HTR-8/SVneo (cell line): Measurements from ENCODE around the gene PARL.

Experiments
- DNase-seq: peaks from one replicate; pipeline ENCODE4 v3.0.0; 2011; ENCODE audit warnings: low spot score, mixed read lengths; ENCODE audit not compliant: insufficient read length
- FAIRE-seq: peaks from 2 replicates; lab custom pipeline; 2011; peaks lifted over from hg19 to GRCh38; lab: Jason Lieb, UNC

PARL gene

GRCh38 chr3:183868796-183869195, 15.9 kb downstream of the PARL start:
- no peak for FAIRE-seq
- no peak for DNase-seq

DNA sequence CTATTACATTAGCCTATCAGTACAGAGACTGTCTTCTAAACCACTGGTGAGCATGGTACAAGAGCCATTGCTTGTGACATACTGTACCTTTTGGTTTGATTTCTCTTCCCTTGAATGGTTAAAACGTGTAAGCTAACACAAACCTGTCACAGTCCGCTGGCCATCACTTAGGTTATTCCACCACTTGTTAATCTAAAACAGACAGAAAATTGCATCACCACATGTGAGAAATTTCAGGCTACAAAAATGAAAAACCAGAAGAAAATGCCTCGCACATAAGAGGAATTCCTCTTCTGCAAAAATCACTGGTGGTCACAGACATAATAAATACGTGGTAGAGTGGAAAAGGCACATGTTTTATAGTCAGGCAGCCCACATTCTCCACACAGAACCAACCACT, 22.1 kb downstream of the PARL start:
- DNase-seq, result no peak
- no peak for FAIRE-seq

GRCh38 chr3:183857863-183858262, 26.8 kb downstream of the PARL start:
- DNase-seq (no peak), FAIRE-seq (no peak)

- FAIRE-seq, result no peak
- no peak for DNase-seq
Observed at GRCh38 chr3:183854318-183855035, 30.2 kb downstream of the PARL start.

DNA sequence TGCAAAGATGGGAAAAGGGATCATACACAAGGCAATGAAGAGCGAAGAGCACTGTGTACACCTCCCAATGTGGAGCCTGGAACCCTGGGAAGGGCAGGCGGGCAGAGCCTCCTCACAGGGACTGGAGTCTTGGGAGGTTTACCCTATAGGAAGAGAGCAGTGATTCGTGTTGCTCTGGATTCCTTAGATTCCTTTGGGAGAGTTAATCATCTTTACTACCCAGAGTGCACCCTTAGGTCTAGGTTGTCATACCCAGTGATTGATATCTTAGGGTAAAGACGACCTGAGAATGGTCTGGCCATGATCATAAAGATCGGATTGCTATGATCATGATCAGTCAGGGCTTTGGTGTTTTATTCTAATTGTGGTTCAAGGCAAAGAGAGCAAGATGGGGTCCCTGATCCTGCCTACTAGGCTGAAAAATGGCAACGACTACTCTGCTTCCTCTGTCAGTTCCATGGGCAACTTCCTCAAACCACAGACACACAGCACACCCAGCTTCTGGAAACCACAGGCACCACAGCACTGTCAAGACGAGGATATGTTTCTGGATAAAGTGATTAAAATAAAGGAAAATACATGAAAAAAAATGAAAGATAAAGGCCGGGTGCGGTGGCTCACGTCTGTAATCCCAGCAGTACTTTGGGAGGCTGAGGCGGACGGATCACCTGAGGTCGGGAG, 38.9 kb downstream of the PARL start:
- FAIRE-seq (no peak), DNase-seq (peak; percentile 54)

- FAIRE-seq (no peak), DNase-seq (no peak)
Observed at GRCh38 chr3:183845090-183845489, 39.6 kb downstream of the PARL start.

DNA sequence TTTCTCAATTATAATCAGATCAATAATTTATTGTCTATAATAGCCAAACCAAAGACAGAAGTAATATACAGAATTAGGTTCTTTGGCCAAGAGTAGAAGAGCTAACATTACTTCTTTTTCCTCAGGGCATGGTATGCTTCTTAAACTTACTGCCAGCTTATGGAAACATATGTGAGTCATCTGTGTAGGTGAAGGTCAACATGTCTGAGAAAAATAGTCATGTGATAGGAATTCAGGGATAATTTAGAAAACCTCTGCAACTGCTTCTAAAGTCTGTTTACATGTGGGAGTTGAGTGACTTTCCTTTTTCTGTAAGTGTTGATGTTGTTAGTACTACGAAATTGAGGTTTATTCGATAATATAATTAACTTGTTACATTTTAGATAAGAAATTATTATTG, 40.1 kb downstream of the PARL start:
- no peak for FAIRE-seq

DNA sequence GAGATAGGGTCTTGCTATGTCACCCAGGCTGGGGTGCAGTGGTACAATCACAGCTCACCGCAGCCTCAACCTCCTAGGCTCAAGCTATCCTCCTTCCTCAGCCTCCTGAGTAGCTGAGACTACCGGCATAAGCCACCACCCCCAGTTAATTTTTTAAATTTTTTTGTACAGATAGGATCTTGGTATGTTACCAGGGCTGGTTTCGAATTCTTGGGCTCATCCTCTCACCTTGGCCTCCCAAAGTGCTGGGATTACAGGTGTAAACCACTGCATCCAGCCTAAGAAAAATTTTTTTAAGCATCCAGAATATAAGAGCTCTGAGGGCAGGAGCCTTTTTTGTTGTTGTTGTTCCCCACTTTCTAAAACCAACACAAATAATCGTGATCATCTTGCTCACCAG, 44.9 kb downstream of the PARL start:
- no peak for DNase-seq
- no peak for FAIRE-seq

More for the DNA sequence above, 40.1 kb downstream of the PARL start:
- peak; percentile 56 for DNase-seq

DNA sequence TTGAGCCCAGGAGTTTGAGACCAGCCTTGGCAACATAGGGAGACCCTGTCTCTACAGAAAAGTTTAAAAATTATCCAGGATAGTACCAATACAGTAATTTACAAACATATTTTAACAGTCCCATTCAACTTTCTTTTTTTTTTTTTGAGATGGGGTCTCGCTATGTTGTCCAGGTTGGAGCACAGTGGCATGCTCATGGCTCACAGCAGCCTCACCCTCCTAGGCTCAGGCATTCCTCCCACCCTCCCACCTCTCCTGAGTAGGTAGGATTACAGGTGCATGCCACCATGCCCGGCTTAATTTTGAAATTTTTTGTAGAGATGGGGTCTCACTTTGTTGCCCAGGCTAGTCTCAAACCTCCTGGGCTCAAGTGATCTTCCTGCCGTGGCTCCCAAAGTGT, 46.8 kb downstream of the PARL start:
- FAIRE-seq (no peak), DNase-seq (no peak)

DNA sequence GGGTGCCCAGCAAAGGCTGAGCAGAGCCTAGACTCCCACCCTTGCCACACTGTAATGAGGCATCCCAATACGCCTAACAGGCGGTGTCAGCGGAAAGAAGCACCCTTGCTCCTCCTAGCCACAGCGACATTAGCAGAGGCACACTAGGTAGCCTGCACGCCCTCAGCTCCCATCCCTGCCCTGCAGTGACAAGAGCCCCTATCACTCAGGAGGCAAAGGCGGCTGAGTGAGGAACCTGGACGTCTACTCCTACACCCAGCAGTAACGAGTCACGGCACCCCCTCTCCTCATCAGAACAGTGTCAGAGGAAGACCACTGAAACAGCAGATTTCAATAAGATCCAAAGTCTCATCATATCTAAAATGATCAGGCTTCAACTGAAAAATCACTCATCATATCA, 47.3 kb downstream of the PARL start:
- no peak for DNase-seq
- no peak for FAIRE-seq

DNA sequence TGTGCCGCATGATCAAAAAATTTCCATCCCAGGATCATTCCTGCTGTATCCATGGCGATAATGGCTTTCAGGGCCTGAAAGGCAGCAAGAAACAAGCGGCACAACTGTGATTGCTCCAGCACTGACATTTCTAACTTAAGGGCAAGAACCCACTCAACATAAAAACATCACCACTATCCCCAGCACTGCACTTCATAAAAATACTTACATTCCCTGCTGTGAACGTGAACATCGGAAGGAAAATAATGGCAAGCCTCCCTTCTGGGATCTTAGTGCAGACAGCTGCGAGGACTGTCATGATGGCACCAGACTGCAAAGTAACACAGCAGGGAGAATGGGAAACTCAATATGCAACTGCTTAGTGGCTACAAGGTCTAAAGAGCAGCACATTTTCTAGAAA, 51.2 kb downstream of the PARL start:
- DNase-seq (no peak), FAIRE-seq (no peak)

DNA sequence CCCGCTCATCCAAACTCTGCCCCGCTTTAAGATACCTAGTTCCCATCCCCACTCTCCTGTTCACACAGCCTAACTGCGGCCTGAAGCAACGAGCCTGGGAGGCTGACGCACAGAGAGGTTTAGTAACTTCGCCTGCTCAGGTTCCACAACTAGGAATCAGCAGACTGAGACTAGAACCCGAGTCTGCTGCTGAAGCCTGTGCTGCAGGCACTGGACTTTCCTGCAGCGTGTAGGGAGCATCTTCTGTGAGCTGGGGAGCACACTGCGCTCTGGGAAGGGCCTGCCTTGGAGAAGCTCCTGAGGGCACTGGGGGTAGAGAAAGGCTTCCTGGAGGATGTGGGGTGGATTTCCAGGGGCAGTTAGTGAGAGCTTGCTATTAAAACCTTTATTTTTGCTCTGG, 54.5 kb downstream of the PARL start:
- no peak for DNase-seq
- no peak for FAIRE-seq

DNA sequence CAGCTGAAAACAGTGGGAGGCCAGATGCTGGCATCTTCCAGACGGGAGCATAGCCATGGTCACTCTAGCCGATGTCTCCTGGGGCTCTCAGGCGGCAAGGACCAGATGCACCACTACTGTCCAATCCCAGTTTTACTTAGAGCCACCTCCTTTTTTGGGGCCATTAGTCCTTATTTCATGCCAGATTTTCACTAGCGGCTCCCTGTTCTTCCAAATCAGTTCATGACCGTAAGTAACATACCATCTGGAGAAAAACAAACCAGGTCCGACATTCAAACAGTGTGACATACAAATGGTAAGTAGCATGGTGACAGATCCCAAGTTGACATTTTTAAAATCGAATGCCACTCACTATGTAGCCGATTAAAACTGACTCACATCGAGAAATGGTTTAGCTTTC, 55.2 kb downstream of the PARL start:
- DNase-seq, result no peak
- FAIRE-seq, result no peak

DNA sequence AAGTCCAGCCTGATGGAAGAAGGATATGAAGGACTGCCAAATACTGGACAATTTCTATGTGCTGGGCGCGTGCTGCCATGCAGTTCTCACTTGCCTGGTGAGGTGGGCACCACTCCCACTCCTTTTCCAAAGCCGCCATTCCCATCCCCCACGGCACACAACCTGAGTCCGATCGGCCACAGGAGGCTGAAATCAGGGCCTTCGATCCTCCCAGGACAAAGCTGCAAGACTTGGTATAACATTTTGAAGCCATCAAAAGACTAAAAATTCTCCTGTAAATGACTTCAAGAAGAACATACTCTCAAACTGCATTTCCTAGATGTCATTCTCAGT, 56.2 kb downstream of the PARL start:
- FAIRE-seq, result no peak
- DNase-seq, result no peak

GRCh38 chr3:183827809-183828537, 56.7 kb downstream of the PARL start:
- FAIRE-seq (no peak), DNase-seq (no peak)

DNA sequence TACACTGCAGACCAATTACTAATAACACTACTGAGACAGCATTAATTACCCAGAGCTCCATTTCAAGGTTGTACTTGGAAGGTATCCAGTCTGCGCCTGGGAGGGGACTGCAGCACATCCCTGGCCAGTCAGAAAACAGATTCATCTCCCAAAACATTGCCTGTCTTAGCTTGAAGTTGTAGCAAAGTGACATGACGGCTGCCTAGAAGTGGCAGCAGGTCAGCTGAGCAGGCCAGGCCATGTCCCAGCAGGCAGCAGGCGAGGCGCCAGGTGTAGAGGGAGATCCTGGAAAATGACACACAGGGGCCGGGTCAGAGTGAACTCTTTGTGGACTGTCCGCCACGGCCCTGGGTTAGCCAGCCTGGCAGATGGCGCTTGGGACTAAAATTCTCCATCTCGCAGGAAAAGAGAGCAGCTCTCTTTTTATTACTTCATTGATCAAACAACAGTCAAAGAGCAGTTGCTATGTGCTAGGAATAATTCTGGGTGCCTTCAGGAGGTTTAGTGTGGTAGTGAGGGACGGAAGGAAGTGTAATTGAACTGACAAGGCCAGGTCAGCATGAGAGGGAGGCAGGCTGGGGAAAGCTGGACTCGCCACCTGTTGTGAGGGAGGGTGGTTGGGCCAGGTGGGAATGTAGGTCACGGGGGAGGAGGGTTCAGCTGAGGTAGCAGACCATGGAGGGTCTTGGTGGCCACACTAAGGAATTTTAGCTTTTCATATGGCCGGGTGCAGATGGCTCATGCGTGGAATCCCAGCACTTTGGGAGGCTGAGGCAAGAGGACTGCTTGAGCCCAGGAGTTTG, 58.0 kb downstream of the PARL start:
- no peak for DNase-seq
- no peak for FAIRE-seq

DNA sequence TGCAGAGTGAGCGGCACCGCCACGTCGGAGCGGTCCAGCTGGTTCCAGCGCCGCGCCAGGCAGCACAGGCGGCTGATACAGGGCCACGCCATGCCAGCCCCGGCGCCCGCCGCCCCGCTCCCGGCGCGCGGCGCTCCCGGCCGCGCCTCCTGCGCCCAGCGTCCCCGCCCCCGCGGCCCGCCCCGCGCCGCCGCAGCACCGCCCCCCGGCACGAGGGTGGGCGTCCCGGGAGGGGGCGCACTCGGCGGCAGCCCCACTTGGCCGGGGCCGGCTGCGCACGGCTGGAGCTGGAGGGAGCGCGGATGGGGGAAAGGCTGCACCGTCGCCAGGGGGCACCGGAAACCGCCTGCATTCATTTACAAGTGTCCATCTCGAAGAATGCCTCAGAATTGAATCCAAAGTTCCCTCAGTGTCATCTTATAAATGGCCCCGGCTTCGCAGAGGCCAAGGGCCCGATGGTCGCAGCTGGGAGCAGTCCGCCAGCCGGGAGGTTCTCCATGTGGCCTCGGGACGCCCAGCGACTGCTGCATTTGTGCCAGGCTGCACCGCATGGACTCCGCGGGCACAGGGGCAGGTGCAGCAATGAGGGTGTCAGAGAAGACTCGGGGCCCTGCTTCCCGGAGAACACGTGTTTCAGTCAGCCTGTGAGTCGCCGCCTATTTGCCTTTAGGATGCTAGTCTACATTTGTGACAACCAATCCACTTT, 59.1 kb downstream of the PARL start, which contains the start of gene MAP6D1:
Gene MAP6D1 (minus strand): TSS at position 122 of the 706 bp plus-strand sequence. CDS start 30 bp downstream, at position 92.
- peak; percentile 89 for FAIRE-seq
- DNase-seq, result peak; percentile 86

GRCh38 chr3:183824761-183825455, 59.8 kb downstream of the PARL start:
- peak; percentile 37 for DNase-seq
- FAIRE-seq, result peak; percentile 77

DNA sequence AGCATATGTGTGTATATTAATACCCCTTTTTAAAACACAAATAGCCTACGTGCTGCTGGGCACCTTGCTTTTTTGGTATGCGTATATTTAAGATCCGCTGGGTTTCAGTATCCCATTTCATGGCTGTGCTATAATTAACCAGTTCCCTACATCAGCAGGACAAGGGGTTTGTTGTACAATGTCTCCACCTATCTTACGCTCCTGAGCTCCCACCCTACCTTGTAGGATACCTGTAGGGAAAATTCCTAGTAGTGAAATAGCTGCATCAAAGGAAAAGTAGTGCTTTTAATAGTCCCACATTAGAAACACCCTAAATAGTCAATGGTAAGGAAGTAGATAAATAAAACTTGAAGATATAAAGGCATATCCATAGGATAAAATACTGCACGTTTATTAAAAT, 60.7 kb downstream of the PARL start:
- FAIRE-seq (no peak), DNase-seq (no peak)
